ENCODE results near the gene R3HDM4.
"Not testable (repeated sequence)": the region's sequence is repeated elsewhere in the genome, so short reads cannot be mapped to it uniquely, and the experiment has no call there.

The R3HDM4 gene

DNA sequence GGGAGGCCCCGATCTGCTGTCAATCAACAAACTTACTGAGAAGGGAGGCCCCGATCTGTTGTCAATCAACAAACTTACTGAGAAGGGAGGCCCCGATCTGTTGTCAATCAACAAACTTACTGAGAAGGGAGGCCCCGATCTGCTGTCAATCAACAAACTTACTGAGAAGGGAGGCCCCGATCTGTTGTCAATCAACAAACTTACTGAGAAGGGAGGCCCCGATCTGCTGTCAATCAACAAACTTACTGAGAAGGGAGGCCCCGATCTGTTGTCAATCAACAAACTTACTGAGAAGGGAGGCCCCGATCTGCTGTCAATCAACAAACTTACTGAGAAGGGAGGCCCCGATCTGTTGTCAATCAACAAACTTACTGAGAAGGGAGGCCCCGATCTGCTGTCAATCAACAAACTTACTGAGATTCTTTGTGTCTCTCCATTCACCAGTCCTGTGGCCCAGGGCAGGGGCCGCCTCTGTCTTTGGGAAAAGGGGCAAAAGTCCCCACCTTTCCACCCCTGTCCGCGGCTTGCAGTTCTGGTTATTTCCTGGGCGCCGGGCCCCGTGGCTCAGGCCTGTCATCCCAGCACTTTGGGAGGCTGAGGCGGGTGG, 59.3 kb downstream of the R3HDM4 start:
- not testable (repeated sequence) for DNase-seq

DNA sequence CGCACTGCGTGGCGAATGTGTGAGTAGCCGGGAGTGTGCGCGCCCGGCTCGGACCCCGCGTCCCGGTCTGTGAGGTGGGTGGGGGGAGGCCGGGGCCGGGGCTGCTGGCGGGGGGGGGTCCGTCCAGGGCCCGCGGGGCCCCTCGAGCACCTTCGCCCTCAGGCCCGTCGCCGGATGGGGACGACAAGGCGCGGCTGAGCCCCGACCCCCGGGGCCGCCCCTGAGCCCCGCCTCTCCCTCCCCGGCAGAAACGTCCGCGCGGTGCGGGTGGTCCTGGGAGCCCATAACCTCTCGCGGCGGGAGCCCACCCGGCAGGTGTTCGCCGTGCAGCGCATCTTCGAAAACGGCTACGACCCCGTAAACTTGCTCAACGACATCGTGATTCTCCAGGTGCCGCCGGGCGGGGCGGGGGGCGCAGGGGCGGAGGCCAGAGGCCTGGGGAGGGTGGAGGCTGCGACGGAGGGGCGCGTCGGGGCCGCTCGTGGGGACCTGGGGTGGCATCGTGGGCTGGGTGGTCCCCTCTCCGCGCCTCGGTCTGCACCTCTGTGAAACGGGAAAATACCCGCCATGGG, 59.9 kb downstream of the R3HDM4 start:
- no peak for DNase-seq

DNA sequence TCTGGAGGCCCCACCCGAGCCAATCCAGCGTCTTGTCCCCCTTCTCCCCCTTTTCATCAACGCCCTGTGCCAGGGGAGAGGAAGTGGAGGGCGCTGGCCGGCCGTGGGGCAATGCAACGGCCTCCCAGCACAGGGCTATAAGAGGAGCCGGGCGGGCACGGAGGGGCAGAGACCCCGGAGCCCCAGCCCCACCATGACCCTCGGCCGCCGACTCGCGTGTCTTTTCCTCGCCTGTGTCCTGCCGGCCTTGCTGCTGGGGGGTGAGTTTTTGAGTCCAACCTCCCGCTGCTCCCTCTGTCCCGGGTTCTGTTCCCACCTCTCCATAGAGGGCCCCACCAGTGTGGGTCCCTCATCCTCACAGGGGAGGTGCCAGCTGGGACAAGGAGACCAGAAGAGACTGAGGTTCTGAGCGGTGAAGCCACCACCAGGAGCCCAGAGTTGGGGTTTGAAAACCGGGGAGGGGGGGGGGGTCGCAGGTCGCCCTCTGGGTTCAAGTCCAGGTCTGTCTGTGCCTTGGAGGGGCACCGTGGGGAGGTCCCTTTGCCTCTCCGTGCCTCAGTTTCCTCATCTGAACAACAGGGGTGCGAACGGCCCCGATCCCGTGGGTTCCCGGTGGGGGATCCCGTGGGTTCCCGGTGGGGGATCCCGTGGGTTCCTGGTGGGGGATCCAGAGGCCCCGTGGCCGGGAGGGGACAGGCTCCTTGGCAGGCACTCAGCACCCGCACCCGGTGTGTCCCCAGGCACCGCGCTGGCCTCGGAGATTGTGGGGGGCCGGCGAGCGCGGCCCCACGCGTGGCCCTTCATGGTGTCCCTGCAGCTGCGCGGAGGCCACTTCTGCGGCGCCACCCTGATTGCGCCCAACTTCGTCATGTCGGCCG, 60.6 kb downstream of the R3HDM4 start, which contains the start of gene ELANE:
TSS of gene ELANE (plus strand) at position 168 of the 878 bp plus-strand sequence. CDS start at position 194, 26 bp downstream.
- DNase-seq = no peak

DNA sequence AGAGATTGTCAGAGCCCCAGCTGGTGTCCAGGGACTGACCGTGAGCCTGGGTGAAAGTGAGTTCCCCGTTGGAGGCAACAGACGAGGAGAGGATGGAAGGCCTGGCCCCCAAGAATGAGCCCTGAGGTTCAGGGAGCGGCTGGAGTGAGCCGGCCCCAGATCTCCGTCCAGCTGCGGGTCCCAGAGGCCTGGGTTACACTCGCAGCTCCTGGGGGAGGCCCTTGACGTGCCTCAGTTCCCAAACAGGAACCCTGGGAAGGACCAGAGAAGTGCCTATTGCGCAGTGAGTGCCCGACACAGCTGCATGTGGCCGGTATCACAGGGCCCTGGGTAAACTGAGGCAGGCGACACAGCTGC, 62.1 kb downstream of the R3HDM4 start:
- DNase-seq = no peak

DNA sequence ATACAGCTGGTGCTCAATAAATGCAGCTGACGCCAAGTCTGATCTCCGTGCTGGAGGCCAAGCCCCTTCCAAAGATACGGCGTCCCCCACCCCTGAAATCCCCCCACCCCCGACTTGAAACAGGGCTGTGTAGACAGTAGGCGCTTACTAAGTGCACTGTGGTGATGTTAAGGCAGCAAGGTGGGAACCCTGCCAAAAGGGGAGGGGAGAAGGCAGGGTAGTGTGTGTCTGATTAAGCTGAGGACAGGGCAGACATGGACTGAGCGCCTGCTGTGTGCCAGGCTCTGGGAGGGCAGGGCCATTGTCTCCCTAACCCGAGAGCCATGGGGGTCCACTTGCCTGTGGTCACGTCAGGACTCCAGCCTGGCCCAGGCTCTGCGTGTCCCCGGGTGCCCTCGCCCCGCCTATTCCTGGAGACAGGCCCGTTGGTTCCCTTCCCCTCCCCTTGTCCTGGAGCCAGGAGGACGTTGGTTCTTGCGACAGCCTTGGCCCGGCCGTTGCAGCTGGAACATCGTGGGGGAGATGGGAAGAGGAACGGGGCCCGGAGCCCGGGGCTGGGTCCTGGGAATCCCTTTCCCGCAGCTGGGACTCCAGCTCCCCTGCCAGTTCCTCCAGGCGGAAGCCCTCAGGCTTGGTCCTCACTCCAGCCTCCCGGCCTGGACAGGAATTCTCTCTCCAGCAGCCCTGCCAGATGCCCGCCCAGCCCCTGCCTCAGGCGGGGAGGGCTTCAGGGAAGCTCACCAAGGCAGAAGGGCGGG, 62.6 kb downstream of the R3HDM4 start:
- no peak for DNase-seq

DNA sequence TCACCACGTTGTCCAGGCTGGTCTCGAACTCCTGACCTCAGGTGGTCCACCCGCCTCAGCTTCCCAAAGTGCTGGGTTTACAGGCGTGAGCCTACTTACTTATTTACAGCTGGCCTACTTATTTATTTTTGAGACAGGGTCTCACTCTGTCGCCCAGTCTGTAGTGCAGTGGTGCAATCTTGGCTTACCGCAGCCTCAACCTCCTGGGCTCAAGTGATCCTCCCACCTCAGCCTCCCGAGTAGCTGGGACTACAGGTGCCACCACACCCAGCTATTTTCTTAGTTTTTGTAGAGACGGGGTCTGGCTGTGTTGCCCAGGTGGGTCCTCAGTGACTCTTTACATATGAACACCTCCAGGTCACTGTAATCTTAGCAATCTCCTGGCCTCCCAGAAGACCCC, 63.8 kb downstream of the R3HDM4 start:
- not testable (repeated sequence) for DNase-seq

DNA sequence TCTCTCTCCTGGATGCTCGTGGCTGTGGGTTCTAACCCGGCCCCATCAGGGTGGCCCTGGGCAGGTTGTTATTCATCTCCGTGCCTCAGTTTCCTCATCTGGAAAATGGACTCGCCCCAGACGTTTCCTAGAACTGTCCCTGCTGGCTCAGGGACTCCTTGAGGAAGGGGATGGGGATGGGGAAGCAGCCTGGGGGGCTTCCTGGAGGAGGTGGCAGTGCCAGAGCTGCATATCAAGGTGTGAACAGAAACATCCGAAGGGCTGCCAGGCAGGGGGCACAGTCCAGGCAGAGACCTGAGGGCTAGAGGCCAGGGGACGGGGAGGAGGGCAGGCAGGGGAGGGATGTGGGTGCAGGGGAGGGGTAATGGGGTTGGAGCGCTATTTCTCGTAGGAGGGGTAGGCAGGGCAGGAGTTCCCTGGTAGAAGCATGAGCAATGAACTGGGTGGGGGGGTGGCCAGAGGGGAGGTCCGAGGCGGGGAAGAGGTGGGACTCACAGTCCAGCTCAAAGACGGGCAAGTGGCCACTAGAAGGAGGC, 64.6 kb downstream of the R3HDM4 start:
- no peak for DNase-seq

Measured in activated CD4-positive, alpha-beta T cell treated with anti-CD3 and anti-CD28 coated beads, Interleukin-2, amount 50 U/mL, for 48 hours (primary cell).